ENCODE measurements around the gene SPATA13.
"Not testable (repeated sequence)": the region's sequence is repeated elsewhere in the genome, so short reads cannot be mapped to it uniquely, and the experiment has no call there.

The SPATA13 gene

DNA sequence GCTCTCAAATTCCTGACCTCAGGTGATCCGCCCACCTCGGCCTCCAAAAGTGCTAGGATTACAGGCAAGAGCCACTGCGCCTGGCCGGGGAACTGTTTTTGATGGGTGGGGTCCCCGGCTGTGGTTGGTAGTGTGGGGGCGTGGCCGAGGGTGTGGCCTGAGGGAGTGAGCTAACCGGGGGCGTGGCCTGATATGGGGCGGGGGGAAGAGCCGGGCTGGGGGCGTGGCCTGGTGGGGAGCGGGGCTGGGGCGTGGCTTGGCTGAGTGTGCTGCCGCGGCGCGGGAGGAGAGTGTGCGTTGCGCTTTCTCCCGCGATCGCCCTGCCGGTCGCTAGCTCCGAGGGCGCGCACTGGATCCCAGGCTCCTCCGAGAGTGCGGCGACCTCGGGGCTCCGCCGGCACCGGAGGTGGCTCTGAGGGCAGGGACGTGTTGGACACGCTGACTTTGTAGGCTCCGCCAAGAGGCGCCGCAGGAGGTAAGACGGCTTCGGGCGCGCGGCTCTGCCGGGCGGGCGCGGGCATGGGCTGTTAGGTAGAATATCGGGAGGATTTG is at the start of gene SPATA13:
Gene SPATA13 (plus strand): TSS at position 263 of the 552 bp plus-strand sequence. CDS start 62,210 bp downstream, outside the sequence.
- peak; percentile 91 for DNase-seq

DNA sequence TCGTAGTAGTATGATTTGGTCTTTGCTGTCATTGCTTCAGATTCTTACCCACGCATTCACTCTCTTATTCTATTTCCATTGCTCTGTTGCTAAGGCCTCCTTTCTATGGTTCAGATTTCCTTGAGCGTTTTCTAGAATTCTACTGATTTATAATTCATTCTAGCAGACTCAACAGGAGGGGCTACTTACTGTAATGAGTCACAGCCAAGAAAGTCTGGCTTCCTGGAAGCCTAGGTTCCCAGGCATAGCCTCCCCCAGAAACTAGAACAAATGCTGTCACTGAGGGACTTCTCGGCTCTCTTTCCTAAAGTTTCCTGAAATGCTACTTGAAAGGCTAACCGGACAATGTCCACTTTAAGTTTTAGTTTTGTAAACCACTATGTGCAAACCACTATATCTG is 47.7 kb upstream of the SPATA13 start:
- DNase-seq: no peak

DNA sequence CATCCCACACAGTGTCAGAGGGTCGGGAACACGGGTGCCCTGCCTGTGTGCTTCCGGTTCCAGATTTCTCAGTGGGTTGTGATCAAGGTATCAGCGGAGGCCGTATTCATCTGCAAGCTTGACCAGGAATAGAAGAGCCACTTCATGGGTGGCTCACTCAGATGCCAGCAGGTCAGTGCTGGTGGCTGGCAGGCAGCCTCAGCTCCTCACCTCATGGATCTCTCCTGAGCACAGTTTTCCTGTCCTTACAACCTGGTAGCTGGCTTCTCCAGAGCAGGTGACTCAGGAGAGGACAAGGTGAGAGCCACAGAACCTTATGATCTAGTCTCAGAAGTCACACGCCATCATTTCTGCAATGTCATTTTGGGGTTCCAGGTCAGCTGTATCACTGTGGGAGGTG is 44.8 kb upstream of the SPATA13 start:
- DNase-seq: no peak

DNA sequence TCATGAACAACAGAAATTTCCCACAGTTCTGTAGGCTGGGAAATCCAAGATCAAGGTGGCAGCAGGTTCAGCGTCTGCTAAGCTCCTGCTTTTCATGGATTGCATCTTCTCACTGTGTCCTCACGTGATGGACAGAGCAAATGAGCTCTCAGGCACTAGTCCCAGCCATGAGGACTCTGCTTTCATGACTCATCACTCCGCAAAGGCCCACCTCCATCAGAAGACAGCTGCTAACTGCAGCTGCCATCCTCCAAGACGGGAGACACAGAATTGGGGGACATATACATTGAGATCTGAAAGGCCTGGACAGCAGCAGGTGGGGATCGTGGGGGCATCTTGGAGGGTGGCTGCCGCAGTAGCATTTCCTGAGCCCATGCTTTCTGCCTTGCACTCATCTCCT is 44.4 kb upstream of the SPATA13 start:
- no peak for DNase-seq

DNA sequence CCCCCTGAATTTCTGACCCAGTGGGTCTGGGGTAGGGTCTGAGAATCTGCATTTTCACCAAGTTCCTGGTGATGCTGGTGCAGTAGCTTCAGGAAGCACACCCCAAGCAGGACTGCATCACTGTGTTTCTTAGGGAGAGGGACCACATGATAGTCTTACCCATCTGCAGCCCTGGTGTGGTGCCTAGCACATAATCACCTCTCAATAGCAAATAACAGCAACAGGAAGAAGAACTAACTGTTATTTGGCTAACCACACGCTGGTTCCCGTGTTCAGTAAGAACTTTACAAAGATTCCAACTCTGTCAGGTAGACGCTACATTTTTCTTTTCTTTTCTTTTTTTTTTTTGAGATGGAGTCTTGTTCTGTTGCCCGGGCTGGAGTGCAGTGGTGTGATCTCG is 41.9 kb upstream of the SPATA13 start:
- DNase-seq: no peak

DNA sequence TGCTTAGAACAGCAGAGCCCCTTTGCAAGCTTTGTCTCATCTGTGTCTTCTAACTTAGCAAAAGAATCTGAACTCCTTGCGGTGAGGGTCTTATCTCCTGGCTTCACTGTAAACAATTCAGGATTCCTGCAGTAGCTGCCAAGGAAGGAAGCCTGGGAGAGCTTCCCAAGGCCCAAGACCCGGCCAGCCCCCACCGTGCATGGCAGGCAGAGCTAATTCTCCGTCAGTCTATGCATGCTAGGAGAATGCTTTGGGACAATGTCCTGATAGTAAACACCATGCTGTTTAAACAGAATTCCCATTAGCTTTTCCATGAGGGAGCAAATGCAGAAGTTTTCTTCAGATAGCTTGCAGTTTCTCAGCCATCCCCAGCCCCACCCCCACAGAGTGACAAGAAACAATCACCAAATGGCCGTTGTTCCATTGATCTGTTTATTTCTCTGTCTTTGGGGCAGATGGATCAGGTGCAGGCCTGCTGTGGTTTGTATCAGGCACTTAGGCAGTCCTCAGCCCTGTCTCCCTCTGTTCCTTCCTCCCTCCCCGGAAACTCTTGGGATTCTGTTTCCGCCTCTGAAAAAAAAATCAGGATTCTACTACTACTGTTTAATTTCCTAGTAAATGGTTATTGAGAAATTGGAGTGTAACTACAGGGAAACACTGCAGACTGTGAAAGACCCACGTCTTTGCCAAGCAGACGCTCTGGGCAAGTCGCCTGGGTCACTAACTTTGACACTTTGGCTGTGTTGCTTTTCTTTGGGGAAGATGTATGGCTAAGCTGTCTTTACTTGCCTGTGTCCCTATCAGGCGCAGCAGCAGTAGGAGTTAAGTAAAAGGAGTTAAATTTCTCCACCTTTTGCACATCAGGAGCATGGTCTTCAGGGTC is 40.7 kb upstream of the SPATA13 start:
- peak; percentile 45 for DNase-seq

DNA sequence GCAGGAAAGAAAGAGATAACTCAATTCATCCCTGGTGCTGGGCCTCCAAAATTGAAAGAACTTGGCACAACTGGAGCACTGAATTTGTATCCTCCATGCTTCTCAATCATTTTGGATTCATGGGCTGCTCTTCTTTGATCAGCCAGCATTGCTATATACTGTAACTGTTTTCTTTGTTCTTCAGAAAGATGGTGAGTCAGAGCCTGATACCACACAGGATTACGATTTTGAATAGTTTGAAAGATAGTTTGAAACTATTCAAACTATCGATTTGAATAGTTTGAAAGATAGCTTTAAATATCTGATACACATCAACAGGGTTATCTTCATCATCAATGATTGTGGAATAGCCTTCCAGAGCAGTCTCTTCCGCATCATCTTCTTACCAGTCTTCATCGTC is 38.5 kb upstream of the SPATA13 start:
- DNase-seq: not testable (repeated sequence)

DNA sequence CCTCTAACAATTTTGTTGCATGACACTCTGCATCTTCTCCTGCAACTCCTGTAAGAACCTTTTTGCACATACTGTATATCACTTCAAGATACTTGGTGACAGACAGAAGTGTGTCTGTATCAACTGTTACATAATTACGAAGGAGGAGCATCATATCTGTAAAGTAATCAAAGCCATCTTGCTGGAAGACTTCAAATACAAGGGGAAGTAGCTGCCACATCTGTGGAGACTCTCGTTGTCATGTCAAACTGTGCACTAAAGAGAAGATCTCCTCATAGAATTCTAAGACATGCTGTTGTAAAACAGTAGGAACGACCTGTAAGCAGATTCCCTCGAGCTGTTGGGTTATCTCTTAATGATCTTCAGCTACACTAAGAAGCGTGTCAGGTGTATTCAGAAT is 38.0 kb upstream of the SPATA13 start:
- DNase-seq: no peak

DNA sequence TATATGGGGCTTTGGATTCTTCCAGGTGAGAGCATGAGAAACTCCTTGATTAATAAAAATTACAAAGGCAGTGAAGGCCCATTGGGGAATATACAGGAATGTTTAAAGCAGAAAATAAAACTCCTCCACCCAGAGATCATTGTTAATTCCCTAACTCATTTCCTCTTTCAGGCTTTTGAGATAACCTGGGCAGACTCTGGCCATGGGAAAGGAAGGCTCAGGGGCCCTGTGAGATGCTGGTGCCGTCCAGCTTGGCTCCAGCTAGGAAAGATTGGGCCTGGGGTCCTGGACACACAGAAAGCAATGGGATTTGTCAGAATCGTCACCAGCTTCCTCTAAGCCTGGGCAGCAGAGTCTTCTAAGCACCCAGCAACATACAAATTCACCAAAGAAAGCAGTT is 36.8 kb upstream of the SPATA13 start:
- no peak for DNase-seq

DNA sequence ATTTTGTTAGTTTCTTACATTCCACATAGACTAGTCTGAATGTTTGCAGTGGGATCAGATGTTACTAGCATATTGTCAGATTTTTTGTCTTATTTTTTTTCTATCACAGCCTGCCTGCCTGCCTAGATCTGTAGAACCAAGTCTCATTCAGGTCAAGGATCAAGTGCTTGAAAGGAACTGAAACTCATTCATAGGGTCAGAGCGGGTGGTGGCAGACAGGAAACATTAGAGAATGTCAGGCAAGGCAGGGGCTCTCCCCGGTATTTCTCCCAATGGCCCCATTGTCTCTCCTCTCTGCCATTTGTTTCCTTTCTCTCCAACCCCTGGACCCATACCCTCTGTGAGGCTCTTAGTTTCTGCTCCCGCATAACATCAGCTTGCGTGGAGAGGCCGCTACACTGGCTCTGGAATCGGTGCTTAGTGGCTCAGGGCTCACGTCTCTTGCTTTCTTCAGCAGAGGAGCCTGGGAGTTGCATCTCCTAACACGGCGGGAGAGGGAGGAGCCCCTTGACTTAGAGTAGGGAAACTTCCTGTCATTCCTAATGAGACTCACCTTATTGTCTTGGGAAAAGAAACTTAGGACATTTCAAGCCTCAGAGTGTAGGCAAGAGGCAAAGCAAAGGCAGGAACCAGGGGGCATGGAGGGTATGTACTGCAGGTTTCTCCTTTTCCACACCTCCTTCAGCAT is 35.6 kb upstream of the SPATA13 start:
- DNase-seq: no peak

DNA sequence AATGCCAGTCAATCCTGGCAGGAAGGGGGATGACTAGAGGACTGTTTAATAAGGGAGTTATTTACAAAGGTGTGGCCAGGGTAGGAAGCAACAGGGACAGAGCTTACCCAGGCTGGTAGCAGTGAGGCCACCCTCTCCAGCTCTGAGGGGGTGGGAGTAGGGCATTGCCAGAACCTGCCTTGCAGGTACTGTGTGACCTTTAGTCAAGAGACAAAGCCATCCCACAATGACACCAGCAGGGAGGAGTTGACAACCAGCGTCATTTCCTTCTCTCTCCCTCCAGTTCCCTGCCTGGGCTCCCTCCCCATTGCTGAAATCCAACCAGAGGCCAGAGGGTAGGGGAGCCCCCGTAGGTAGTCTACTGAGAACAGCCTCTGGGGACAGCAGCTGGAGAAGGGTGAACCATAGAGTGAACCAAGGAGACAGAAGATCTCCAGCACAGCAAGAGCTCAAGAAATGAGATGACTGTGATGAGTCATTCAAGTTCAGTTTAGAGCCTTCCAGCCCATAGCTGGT is 33.3 kb upstream of the SPATA13 start:
- no peak for DNase-seq

DNA sequence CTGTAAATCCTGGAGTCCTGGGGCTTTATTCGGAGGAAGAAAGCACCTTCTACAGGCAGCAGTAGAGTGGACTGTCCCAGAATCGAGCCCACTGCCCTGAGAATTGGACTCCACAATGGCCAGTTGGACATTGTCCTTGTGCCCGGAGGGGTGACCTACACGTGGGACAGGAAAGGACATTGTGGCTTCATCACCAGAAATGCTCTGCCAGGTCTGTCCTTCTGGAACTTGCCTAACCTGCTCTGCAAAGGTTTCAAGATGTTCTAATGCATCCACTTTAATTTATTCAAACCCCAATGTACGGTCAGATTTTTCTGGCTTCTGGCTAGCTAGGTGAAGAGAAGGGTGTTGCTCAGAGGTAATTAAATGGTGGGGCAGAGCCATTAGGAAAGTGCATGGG is 32.4 kb upstream of the SPATA13 start:
- DNase-seq: no peak

DNA sequence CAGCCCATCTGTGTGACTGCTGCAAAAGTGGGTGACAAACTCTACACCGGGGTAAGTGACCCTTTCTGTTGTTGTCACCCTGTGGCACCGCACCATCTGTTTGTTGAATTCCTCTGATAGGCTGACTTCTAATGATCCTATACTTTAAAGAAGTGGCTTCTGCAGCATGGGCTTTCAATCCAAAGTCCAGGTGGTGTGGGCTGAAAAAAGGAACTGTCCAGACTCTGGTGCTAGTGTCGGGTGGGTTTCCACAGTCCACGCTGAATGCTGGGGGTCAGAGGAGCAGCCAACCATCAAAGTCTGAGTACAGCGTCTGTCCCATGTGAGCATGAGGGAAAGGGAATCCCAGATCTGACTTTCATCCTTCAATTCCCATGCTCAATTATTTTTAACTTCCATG is 31.6 kb upstream of the SPATA13 start:
- no peak for DNase-seq

DNA sequence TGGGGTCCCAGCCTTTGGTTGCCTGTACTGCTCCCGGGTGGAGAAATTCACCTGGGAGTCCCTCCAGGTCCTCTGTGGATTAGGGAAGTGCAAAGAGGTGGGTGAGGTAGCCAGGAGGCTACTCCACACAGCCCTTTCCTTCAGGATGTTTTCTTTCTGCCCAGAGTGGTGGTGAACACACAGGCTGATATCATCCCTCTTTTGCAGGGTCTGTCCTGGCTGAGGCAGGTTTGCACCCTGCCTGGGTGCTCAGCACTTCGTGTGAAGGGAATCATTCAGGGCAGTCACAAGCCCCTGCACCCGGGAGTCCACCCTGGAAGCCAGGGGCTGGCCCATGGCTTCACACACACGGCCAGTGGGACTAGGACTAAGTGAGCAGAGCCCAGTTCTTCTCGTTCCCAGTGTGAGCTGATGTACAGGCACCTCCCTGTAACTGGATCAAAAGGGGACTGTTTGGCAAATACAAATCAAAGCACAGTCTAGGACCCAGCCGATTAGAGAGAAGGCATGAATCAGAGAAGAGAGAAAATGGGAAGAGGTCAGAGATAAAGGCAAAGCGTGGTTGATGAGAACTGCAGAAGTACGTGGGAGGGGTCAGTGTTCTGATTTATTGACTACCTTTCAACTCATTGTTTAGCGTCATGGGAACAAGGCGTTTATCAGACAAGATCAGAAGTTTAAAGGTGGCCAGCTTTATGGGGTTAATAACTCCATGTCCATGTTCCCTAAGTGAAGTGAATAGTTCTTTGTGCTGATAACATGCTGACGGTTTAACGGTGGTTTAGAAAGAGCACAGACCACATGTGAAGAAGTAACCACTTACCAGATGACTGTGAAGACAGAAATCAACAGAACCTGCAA is 30.4 kb upstream of the SPATA13 start:
- no peak for DNase-seq

DNA sequence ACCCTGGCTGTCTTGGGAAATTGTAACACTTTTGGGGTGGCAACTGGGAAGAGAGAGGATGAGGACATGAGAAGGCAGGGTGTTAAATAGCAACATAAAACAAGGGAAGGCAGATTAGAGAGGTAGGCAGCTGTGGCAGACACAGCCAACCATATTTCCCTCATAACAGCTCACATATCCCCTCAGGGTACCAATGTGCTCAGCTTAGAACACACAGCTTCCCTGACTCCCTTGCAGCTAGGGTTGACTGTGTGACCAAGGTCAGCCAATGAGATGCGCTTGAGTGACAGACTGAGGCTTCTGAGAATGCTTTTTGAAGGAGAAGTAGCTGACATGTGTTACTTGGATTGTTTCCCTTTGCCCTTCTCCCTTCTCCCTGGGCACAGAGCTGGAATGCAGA is 28.8 kb upstream of the SPATA13 start:
- DNase-seq: no peak

DNA sequence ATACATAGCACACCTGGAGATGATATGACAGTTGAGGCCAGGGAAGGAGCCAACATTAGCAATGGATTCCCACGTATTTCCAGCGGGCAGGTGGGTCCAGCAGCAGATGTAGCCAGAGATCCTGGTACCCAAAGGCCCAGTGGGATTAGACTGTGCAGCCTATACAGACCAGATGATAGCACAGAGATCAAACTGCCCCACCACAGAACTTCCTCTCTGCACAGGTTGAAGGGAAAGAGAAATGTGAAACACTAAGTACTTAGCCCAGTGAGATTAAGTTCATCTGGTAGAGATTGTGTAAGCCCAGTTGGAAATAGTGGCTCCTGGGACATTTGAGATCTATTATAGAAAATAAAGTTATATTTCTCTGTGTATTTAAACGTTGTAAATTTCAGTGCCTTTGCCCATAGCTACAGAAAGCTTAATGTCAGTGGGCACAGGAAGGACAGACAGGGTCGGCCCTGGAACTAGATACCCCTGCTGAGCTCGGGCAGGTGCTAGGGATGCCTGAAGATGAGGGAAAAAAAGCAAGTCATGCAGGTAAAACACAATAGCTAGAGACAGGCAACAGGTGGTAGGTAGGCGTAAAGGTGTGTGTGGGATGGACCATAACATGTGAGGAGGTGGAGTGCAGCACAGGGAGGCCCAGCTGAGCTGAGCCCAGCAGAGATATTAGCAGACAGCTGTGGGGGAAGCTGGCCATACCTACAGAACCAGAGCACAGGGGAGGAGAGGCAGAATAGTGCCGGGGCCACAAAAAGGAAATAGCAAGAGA is 27.3 kb upstream of the SPATA13 start:
- no peak for DNase-seq

DNA sequence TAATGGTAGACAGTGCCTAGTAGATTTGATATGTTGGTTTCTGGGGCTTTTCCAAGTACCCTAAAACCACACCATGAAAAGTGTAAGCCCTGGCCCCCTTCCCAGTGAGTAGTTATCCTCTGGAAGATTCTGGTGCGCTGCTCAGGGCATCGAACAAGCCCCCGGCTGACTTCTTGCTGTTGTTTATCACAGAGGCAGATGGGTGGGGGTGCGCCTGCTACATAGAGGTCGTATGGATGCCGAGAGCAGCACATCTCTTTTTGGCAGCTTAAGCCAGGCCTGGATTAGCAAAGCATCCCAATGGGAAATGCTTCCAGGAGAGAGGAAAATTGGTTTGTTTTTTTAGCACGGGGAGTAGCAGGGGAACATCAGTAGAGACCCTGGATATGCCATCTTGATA is 26.3 kb upstream of the SPATA13 start:
- no peak for DNase-seq

DNA sequence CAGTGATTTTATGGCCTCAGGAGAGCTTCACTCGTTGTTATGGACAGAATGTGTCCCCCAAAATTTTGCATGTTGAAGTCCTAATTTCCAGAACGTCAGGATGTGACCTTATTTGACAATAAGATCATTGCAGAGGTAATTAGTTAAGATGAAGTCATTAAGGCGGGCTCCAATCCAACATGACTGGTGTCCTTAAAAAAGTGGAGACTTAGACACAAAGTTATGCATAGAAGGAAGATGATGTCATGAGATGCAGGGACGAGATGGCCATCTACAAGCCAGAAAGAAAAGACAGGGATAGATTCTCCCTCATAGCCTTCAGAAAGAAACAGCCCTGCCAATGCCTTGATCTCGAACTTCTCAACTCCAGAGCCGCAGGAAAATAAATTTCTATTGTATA is 25.8 kb upstream of the SPATA13 start:
- no peak for DNase-seq

DNA sequence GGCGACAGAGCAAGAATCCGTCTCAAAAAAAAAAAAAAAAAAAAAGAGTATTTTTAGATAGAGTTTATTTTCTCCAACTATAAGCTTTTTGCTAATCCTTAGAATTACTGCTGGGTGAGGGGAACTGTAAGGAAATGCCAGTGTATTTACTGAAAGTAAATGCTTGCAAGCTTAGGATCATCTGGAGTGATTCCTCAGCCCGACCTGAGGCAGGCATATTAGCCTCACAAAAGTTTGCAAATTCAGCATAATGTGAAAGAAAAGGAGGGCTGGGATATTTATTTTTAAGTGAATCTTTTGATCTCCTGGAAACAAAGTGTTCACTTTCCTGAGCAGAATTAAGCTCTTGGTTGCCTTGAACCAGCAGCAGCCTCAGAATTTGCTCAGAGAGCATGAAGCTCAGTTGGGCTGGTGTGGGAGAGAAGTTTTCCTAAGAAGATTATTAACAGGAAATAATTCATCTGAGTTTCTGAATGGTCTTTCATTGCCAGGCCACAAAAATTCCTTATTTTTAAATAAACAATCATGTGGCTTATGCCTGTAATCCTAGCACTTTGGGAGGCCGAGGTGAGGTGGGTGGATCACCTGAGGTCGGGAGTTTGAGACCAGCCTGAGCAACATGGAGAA is 24.7 kb upstream of the SPATA13 start:
- no peak for DNase-seq

DNA sequence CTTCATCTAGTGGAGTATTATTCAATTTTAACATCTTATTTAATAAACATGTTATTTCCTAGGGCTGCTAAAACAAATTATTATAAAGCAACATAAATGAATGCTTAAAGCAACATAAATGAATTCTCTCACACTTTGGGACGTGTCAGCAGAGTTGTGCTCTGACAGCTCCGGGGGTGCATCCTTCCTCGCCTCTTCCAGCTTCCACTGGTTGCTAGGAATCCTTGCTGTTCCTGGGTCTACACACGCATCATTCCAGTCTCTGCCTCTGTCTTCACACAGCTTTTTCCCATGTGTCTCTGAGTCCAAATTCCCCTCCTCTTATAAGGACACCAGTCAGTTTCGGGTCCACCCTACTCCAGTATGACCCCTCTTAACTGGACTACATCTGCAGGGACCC is 21.6 kb upstream of the SPATA13 start:
- DNase-seq: no peak

DNA sequence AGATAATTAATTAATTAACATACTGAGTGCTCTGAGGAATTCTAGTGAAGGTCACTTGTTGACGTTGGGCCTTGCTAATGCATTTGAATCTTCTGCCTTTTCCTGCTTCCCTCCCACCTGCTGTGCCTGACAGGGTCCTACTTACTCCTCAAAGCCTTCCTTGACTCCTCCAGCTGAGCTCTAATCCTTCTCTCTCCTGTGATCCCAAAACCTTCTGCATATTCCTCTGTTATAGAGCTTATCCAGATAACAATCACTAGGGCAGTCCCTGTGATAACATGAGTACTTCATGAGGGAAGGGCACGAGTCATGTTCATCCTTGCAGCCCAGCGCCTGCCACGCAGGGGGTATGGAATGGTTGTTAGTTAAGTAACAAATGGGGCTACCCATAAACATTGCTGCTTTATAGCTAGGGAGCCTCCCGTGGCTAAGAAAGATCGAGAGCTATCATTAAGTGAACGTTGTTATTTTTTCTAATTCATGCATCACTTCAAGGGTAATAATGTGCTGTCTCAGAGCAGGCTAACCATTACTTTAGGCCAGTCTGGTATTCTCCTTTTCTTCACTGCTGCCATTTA is 19.1 kb upstream of the SPATA13 start:
- DNase-seq: no peak
